Urothelium cell line (cell line): ENCODE results near the gene TTC16.
A peak's percentile ranks its signal among the peaks of the same experiment; 100 is the strongest.

ENCODE experiments used
- DNase-seq: peaks from one replicate; pipeline ENCODE4 v3.0.0; 2011; ENCODE audit warnings: low spot score, mixed read lengths
- FAIRE-seq: peaks from 2 replicates; lab custom pipeline; 2011; peaks lifted over from hg19 to GRCh38; lab: Jason Lieb, UNC

The TTC16 gene

DNA sequence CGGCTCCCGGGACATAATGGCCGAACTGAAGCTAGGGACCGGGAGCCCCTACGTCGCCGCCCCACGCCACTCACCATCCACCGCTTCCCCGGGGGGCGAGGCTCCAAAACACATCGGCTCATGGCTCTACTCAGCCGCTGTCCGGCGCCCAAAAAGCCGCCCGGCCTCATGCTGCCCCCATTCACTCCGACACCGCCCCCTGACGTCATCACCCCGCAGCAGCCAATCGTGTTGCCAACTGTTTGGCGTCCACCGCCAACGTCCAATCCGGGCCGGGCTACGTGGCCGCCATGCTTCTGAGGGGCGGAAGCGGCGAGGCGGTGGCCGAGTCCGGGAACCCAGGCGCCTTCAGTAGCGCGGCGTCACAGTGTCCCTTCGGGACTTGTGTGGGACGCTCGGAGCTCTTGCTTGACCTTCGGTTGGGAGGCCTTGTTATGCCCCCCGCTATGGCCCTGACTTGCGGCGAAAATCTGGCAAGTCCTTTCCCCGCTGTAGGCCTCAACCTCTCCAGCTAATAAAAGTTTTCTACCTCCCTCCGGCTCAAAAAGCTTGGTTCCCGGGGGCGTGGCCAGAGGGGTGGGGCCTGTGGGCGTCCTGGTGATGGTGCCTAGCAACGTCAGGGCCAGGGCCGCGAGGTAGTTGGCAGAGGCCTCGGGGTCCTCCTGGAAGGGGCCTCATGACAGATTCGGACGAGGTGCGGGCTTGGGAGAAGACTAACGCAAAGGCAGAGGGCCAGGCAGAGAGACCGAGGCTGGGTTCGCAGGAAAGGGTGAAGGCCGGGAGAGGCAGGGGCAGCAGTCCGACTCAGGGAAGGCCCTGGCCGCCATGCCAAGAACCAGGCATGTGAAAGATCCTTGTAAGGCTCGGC is at the start of gene TTC16, which contains the start of gene PTRH1:
TTC16 (plus strand) TSS at position 610 of the 868 bp plus-strand sequence; CDS start at position 677, 67 bp downstream.
PTRH1 (minus strand) TSS at position 194 of the 868 bp plus-strand sequence; CDS start at position 170, 24 bp downstream.
- FAIRE-seq (peak; percentile 98), DNase-seq (peak; percentile 97)

DNA sequence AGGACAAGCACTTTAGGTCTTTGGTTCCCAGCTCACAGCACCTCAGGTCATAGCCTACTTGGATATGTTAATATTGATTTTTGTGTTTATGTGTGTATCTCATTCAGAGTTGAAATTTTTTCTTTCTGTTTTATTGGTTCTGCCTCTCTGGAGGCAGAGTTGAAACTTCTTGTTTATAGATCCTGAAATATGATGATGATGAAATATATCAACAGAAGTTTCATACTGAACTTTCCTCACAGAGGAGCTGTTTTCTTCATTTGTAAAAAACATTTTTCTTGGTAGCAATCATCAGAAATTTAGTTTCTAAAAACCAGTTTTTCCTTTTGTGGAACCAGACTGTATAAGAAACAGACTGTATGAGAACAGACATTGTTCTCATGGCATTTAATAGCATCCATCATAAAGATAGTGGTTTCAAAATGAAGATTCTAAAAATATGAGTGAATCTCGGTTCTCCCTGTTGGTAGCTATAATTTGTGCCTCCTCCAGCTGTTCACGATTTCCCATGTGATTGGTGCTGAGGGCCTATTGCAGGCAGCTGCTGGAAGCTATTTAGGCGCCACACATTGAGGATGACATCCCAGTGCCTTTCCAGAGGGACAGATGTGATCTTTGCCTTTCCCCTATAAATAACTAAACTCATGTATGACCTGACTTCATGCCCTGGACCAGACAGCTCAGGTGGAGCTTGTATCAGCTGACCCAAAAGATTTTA is 48.6 kb upstream of the TTC16 start:
- FAIRE-seq (no peak), DNase-seq (no peak)

GRCh38 chr9:127667906-127668305 is 48.0 kb upstream of the TTC16 start:
- FAIRE-seq (no peak), DNase-seq (no peak)

DNA sequence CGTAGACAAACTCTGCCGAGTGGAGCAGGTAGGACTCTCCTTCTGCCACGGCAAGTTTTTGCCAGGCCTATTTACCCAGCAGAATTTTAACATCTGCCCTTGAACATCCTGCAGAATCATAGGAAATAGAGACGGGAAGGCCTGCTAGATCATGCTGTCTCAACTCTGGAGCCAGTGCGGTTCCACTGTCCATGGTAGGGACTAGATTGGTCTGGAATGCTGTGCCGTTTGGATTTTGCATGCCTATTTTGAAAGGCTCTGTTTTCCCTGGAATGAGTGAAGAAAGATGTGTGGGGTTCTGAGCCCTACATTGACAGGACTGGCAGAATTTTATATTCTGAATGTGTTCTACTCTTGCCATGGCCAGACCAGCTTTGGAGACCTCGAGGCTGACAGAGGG is 42.6 kb upstream of the TTC16 start:
- DNase-seq (no peak), FAIRE-seq (no peak)

DNA sequence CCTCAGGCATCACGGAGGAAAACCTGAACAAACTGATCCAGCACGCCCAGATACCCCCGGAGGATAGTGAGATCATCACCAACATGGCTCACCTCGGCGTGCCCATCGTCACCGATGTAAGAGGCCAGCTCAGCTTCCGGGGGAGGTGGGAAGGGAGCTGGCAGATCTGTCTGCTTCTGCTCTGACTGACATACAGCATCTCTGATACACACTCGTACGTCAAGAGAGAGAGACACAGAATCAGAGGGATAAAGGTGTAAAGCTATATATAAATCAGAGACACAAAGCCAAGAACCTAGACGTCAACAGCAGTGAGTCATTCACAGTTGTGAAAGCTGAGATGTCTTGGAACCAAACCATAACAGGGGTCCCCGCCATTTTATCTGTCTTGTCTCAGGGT is 39.2 kb upstream of the TTC16 start:
- DNase-seq (no peak), FAIRE-seq (no peak)

GRCh38 chr9:127679506-127679905 is 36.4 kb upstream of the TTC16 start:
- FAIRE-seq = no peak
- no peak for DNase-seq

DNA sequence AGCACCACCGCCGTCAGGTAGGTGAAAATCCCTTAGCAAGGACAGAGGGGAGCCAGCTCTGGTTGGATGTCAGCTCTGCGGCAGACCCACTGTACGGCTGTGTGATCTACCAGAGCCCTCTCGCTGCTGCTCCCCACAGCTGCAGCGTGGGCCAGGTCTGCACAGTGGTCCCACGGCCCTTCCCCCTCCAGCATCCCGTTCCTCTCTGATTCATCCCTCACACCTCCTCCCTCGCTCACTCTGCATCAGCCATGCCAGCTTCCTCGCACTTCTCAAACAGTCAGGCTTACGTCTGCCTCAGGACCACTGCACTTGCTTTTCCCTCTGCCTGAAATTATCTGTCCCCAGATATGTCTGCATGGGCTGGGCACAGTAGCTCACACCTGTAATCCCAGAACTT is 35.7 kb upstream of the TTC16 start:
- FAIRE-seq (no peak), DNase-seq (no peak)

GRCh38 chr9:127680846-127681245 is 35.0 kb upstream of the TTC16 start:
- no peak for DNase-seq
- FAIRE-seq = no peak

GRCh38 chr9:127682351-127683136 is 33.3 kb upstream of the TTC16 start:
- DNase-seq (no peak), FAIRE-seq (no peak)

- no peak for DNase-seq
- no peak for FAIRE-seq
Measured at GRCh38 chr9:127683723-127684122, 32.2 kb upstream of the TTC16 start.

- no peak for DNase-seq
- no peak for FAIRE-seq
Measured at GRCh38 chr9:127684576-127684975, 31.3 kb upstream of the TTC16 start.

DNA sequence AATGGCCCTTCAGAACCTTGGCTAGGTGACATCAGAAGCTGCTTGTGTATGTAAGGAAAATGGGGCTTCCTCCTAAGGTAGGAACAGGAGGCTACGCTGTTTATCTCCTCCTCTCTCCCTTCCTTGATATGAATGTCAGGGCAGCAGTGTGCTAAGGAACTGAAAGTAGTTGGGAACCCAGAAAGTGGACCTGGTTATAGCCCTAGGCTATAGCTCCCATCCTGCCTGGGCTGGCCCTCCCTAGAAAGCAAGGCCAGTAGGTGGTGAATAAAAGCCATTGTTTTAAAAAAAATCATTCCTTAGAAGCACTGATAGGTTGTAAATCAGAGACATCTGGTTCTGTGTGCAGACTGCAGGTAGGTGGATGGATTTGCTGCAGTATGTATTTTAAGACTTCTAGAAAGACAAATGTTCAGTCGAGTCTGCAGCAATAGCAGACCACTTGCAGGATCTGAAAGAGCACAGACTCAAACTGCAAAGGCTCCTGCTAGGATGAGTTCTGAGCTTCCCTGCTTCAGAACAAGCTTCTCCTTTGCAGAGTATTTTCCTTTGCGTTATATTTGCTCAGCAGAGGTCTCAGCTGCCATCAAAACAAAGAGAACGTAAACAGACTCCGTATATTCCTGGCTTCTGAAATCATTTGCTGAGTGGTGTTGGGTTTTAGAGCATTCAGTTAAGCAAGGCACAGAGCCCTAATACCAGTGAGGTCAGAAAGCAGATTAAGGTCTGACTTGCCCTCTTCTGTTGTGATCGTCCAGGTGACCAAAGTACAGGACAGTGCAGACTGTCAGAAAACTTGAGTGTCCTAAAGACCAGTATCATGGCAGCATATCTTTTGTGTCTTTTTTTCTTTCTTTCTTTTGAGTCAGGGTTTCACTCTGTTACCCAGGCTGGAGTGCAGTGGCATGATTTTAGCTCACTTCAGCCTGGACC is 29.2 kb upstream of the TTC16 start:
- no peak for FAIRE-seq
- no peak for DNase-seq

DNA sequence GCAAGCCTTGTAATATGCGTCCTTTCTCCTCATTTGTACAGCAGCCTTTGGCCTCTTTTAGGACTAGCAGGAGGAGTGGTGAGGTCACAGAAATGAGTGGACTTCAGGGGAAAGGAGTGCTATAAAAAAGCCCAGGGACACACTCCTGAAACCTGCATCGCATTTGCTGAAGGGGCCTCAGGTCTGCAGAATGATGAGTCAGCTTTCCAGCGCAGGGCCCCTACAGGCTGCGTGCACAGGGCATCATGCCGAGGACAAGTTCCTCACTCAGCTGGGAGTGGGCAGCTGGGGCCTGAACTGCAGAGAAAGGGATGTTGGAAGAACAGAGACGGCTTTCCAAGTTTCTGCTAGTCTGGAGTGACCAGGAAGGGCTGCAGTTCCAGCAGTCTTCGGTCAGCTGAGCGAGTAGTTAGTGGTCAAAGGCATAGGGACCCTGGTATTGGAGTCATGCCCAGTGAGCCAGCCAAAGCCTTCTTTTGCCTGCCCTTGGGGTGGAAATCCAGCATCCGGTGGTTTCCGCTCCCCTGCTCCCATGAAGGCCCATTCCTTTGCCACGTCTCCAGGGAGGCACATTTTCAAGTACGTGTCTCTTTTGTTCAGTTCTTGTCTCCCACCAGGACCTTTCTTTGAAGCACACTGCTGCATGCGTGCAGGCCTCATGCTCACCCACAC is 26.4 kb upstream of the TTC16 start:
- FAIRE-seq (no peak), DNase-seq (no peak)

DNA sequence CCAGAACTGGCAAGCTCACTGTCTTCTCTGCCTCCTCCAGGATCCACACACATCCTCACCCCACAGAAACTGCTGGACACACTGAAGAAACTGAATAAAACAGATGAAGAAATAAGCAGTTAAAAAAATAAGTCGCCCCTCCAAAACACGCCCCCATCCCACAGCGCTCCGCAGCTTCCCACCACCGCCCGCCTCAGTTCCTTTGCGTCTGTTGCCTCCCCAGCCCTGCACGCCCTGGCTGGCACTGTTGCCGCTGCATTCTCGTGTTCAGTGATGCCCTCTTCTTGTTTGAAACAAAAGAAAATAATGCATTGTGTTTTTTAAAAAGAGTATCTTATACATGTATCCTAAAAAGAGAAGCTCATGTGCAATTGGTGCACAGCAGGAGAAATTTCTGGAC is 25.1 kb upstream of the TTC16 start:
- FAIRE-seq = no peak

GRCh38 chr9:127692071-127692470 is 23.8 kb upstream of the TTC16 start:
- DNase-seq (no peak), FAIRE-seq (no peak)

More for the DNA sequence above, 25.1 kb upstream of the TTC16 start:
- no peak for DNase-seq

DNA sequence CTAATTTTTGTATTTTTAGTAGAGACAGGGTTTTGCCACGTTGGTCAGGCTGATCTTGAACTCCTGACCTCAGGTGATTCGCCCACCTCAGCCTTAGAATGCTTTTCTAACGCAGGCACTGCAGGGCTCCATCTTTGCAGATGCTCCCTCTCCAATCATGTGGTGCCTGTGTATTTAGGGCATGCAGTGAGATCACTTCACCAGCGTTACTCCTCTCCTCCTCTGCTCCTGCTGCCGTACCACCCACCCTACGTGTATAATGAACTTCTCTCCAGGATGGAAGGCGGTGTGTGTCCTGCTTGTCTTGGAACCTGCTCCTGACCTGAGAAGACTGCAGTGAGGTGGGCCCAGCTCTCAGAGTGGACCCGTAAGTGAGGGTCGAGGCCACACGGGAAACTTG is 22.7 kb upstream of the TTC16 start:
- DNase-seq (no peak), FAIRE-seq (no peak)

GRCh38 chr9:127693697-127694096 is 22.2 kb upstream of the TTC16 start:
- DNase-seq (no peak), FAIRE-seq (no peak)

GRCh38 chr9:127694890-127695720 is 20.8 kb upstream of the TTC16 start:
- FAIRE-seq (no peak), DNase-seq (no peak)

DNA sequence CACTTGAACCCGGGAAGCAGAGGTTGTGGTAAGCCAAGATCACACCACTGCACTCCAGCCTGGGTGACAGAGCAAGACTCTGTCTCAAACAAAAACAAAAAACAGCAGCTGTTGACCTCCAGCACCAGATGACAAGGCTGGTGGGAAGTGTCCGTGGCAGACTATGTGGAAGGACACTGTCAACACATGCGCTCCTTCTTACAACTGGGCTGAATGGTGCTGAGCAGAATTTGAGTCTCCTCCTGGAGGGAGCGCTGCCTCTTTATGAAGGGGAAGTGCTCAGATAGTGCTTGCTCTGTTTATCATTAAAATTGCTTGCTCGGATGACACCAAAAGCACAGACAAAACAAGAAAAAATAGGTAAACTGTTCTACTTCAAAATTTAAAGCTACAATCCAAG is 18.3 kb upstream of the TTC16 start:
- no peak for FAIRE-seq
- DNase-seq = no peak
